ENCODE data around the gene SH3RF3.

SH3RF3 gene

GRCh38 chr2:109176928-109177327 lies 47.9 kb downstream of the SH3RF3 start:
- H3K4me3 ChIP-seq (replicated peaks; ENCODE audit: low read depth, low read length) = no peak overlapping the region
- DNase-seq (ENCODE audit: low read depth) = no peak
- TF ChIP-seq CTCF (IDR thresholded peaks at IDR 0.05; ENCODE audit: low read length, missing control alignments) = no peak

- no peak for TF ChIP-seq CTCF (IDR thresholded peaks at IDR 0.05; ENCODE audit: low read length, missing control alignments)
- H3K4me3 ChIP-seq (replicated peaks; ENCODE audit: low read depth, low read length) = no peak overlapping the region
- DNase-seq (ENCODE audit: low read depth) = no peak
These were observed 48.6 kb downstream of the SH3RF3 start for GRCh38 chr2:109177635-109178034.

- TF ChIP-seq CTCF (IDR thresholded peaks at IDR 0.05; ENCODE audit: low read length, missing control alignments) = no peak
- DNase-seq (ENCODE audit: low read depth) = no peak
- no peak overlapping the region for H3K4me3 ChIP-seq (replicated peaks; ENCODE audit: low read depth, low read length)
These were observed 50.0 kb downstream of the SH3RF3 start for GRCh38 chr2:109178968-109179367.

- peak; percentile 53 for DNase-seq (ENCODE audit: low read depth)
- no peak overlapping the region for H3K4me3 ChIP-seq (replicated peaks; ENCODE audit: low read depth, low read length)
- no peak for TF ChIP-seq CTCF (IDR thresholded peaks at IDR 0.05; ENCODE audit: low read length, missing control alignments)
These were observed 51.8 kb downstream of the SH3RF3 start for GRCh38 chr2:109180786-109181185.

- no peak for TF ChIP-seq CTCF (IDR thresholded peaks at IDR 0.05; ENCODE audit: low read length, missing control alignments)
- no peak for DNase-seq (ENCODE audit: low read depth)
- no peak overlapping the region for H3K4me3 ChIP-seq (replicated peaks; ENCODE audit: low read depth, low read length)
These were observed 53.4 kb downstream of the SH3RF3 start for GRCh38 chr2:109182426-109182825.

- TF ChIP-seq CTCF (IDR thresholded peaks at IDR 0.05; ENCODE audit: low read length, missing control alignments) = no peak
- DNase-seq (ENCODE audit: low read depth) = no peak
- H3K4me3 ChIP-seq (replicated peaks; ENCODE audit: low read depth, low read length) = no peak overlapping the region
These were observed 54.9 kb downstream of the SH3RF3 start for GRCh38 chr2:109183871-109184270.

- DNase-seq (ENCODE audit: low read depth) = no peak
- no peak overlapping the region for H3K4me3 ChIP-seq (replicated peaks; ENCODE audit: low read depth, low read length)
- TF ChIP-seq CTCF (IDR thresholded peaks at IDR 0.05; ENCODE audit: low read length, missing control alignments) = no peak
These were observed 55.4 kb downstream of the SH3RF3 start for GRCh38 chr2:109184368-109184767.
